Ishikawa (cell line): ENCODE results near the gene PHF23.
A peak's percentile ranks its signal among the peaks of the same experiment; 100 is the strongest.

Source experiments
- CEBPB ChIP-seq: IDR thresholded peaks from 2 replicates; pipeline ENCODE4 v1.6.1; 2012
- CREB1 ChIP-seq: IDR thresholded peaks from 2 replicates; pipeline ENCODE4 v1.6.1; 2012; ENCODE audit warnings: low read depth
- EGR1 ChIP-seq: IDR thresholded peaks from 2 replicates; pipeline ENCODE4 v1.6.1; 2012
- EP300 ChIP-seq: IDR thresholded peaks from 2 replicates; pipeline ENCODE4 v1.6.1; 2012; ENCODE audit warnings: borderline replicate concordance
- FOXM1 ChIP-seq: IDR thresholded peaks from 2 replicates; pipeline ENCODE4 v1.6.1; 2012; ENCODE audit warnings: low read depth, borderline replicate concordance
- RAD21 ChIP-seq: IDR thresholded peaks from 2 replicates; pipeline ENCODE4 v1.6.1; 2012; ENCODE audit warnings: low read depth
- TAF1 ChIP-seq: IDR thresholded peaks from 2 replicates; pipeline ENCODE4 v1.6.1; 2012; ENCODE audit warnings: low read depth, mild to moderate bottlenecking
- YY1 ChIP-seq: IDR thresholded peaks from 2 replicates; pipeline ENCODE4 v1.6.1; 2012; ENCODE audit warnings: low read depth
- TF ChIP-seq, protein P1 (sequence below): IDR thresholded peaks from 2 replicates; pipeline ENCODE4 v1.6.1; 2012; ENCODE audit warnings: low read depth, mild to moderate bottlenecking
- TF ChIP-seq, protein P2 (sequence below): IDR thresholded peaks from 2 replicates; pipeline ENCODE4 v1.6.1; 2012

DNA sequence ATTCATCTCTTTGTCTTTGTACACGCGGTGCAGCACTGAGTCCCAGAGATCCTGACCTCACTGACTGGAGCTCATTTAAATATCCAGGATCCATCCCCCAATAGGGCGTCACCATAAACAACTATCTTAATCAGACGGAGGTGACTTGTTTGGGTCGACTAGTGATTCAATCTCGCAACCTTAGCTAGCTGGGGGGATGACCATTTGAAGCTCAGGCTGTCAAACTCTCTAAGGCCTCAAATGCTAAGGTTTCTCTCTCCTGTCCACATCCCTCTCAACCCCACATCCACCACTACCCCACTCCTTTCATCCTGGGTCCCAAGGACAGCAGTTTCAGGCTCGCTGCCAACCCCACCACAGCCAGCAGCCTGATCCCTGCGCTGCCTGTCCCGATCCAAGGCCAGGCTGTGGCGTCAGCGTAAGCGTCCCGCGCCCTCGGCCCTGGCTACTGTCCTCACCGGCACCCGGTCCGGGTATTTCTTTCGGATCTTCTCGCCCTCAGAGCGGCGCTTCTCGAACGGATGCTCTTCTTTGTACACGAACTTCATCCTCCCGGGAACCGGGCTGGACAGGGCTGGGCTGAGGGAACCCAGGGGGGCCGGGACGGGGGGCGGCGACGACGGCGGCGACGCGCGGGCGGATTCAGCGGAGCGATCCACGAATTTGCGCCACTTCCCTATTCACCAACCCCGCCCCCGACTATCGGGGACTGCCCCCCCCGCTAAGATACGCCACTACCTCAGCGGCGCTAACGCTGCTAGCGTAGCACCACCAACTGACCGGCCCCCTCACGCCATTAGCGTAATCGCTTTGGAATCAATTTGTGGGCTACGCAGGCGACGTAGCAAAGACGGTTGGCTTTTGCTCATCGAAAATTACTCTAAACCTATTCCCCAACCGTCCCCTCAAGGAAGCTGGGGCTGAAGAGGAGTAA lies 2.8 kb upstream of the PHF23 start, which contains the start of gene GABARAP:
- no peak for TF ChIP-seq CEBPB
- 0 out of 2 replicates have a peak, but pooled peaks have one; percentile 21 for TF ChIP-seq CREB1
- TF ChIP-seq, protein P1, sequence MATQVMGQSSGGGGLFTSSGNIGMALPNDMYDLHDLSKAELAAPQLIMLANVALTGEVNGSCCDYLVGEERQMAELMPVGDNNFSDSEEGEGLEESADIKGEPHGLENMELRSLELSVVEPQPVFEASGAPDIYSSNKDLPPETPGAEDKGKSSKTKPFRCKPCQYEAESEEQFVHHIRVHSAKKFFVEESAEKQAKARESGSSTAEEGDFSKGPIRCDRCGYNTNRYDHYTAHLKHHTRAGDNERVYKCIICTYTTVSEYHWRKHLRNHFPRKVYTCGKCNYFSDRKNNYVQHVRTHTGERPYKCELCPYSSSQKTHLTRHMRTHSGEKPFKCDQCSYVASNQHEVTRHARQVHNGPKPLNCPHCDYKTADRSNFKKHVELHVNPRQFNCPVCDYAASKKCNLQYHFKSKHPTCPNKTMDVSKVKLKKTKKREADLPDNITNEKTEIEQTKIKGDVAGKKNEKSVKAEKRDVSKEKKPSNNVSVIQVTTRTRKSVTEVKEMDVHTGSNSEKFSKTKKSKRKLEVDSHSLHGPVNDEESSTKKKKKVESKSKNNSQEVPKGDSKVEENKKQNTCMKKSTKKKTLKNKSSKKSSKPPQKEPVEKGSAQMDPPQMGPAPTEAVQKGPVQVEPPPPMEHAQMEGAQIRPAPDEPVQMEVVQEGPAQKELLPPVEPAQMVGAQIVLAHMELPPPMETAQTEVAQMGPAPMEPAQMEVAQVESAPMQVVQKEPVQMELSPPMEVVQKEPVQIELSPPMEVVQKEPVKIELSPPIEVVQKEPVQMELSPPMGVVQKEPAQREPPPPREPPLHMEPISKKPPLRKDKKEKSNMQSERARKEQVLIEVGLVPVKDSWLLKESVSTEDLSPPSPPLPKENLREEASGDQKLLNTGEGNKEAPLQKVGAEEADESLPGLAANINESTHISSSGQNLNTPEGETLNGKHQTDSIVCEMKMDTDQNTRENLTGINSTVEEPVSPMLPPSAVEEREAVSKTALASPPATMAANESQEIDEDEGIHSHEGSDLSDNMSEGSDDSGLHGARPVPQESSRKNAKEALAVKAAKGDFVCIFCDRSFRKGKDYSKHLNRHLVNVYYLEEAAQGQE = no peak
- no peak for TF ChIP-seq EP300
- TF ChIP-seq, protein P2, sequence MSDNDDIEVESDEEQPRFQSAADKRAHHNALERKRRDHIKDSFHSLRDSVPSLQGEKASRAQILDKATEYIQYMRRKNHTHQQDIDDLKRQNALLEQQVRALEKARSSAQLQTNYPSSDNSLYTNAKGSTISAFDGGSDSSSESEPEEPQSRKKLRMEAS = no peak; the same call in 1 of the 2 replicates
- TF ChIP-seq EGR1 = peak; percentile 72
- TF ChIP-seq YY1 = peak; percentile 28; the same call in 1 of the 2 replicates
- no peak for TF ChIP-seq FOXM1
- TF ChIP-seq RAD21 = no peak
- TF ChIP-seq TAF1 = no peak; the same call in 1 of the 2 replicates
